GM18951 (cell line): Measurements from ENCODE around the gene NTRK1.

Experiments used
- POLR2A ChIP-seq: IDR thresholded peaks from 4 replicates; pipeline ENCODE4 v1.6.1; 2011; ENCODE audit warnings: mild to moderate bottlenecking; ENCODE audit not compliant: insufficient read length, insufficient read depth; ENCODE audit errors: extremely low read depth
- in situ Hi-C: fragments of 300-500 bp; cut with MboI; formaldehyde crosslinking; loops from one replicate; pipeline ENCODE4 v1.12.0; 2022; ENCODE audit warnings: low sequenced_read_pairs, mixed read lengths, inconsistent platforms; ENCODE audit not compliant: unreplicated experiment

NTRK1 gene

GRCh38 chr1:156885314-156885713 is 24.6 kb downstream of the NTRK1 start:
- no peak for TF ChIP-seq POLR2A
- in situ Hi-C loops: no loop called here

GRCh38 chr1:156885880-156886355 is 25.3 kb downstream of the NTRK1 start:
- no peak for TF ChIP-seq POLR2A
- in situ Hi-C loops: no loop called here

GRCh38 chr1:156886583-156887281 is 26.1 kb downstream of the NTRK1 start:
- in situ Hi-C loops: no loop called here
- no peak for TF ChIP-seq POLR2A

GRCh38 chr1:156887317-156887716 is 26.7 kb downstream of the NTRK1 start:
- in situ Hi-C loops: no loop called here
- TF ChIP-seq POLR2A: no peak

- in situ Hi-C loops: no loop called here
- TF ChIP-seq POLR2A: no peak
Measured at GRCh38 chr1:156887734-156888133, 27.1 kb downstream of the NTRK1 start.

- in situ Hi-C loops: no loop called here
- no peak for TF ChIP-seq POLR2A
Measured at GRCh38 chr1:156889802-156890580, 29.3 kb downstream of the NTRK1 start.

GRCh38 chr1:156892190-156893047 is 31.8 kb downstream of the NTRK1 start:
- no peak for TF ChIP-seq POLR2A
- in situ Hi-C loops: no loop called here

- in situ Hi-C loops: no loop called here
- no peak for TF ChIP-seq POLR2A
Measured at GRCh38 chr1:156893048-156893953, 32.6 kb downstream of the NTRK1 start, which contains the start of gene PEAR1. Gene PEAR1 (plus strand): TSS chr1:156893718. CDS start chr1:156903927, 10,209 bp downstream.

- in situ Hi-C loops: no loop called here
- TF ChIP-seq POLR2A: no peak
Measured at GRCh38 chr1:156894001-156894400, 33.3 kb downstream of the NTRK1 start.

- in situ Hi-C loops: no loop called here
- TF ChIP-seq POLR2A: no peak
Measured at GRCh38 chr1:156894711-156895454, 34.2 kb downstream of the NTRK1 start.

- no peak for TF ChIP-seq POLR2A
- in situ Hi-C loops: no loop called here
Measured at GRCh38 chr1:156895455-156895812, 34.8 kb downstream of the NTRK1 start.
